Measurements from ENCODE around the gene DLGAP1.

Gene DLGAP1

GRCh38 chr18:3688690-3689089, 766.4 kb downstream of the DLGAP1 start:
- no peak overlapping the region for H3K4me3 ChIP-seq (ENCODE audit: insufficient read length, low read depth)
- no peak for DNase-seq (ENCODE audit: low read depth, low spot score)

GRCh38 chr18:3683483-3683882, 771.6 kb downstream of the DLGAP1 start:
- DNase-seq (ENCODE audit: low read depth, low spot score): no peak
- no peak overlapping the region for H3K4me3 ChIP-seq (ENCODE audit: insufficient read length, low read depth)
- H3K4me1 ChIP-seq (ENCODE audit: insufficient read depth, insufficient read length): no peaks in the 10 kb centered on the region
- no peaks in the 10 kb centered on the region for H3K36me3 ChIP-seq (ENCODE audit: insufficient read depth, insufficient read length, low read length)
- no peaks in the 10 kb centered on the region for H3K27me3 ChIP-seq (ENCODE audit: insufficient read depth, insufficient read length)
- no peak for TF ChIP-seq SUZ12 (IDR thresholded peaks at IDR 0.05; ENCODE audit: extremely low read depth, insufficient read depth, insufficient read length)
- H3K9ac ChIP-seq (ENCODE audit: insufficient read length, low read depth): no peak overlapping the region
- H3K9me3 ChIP-seq (ENCODE audit: insufficient read depth, low read length): peaks cover 8% of the 10 kb centered on the region

More at GRCh38 chr18:3688690-3689089, 766.4 kb downstream of the DLGAP1 start:
- TF ChIP-seq SUZ12 (IDR thresholded peaks at IDR 0.05; ENCODE audit: extremely low read depth, insufficient read depth, insufficient read length) (no peak), YY1 (IDR thresholded peaks at IDR 0.05; ENCODE audit: insufficient read depth, insufficient read length) (no peak), ZNF274 (IDR thresholded peaks at IDR 0.05; ENCODE audit: low read depth, low read length) (no peak)
- Histone ChIP-seq H3K27me3 (ENCODE audit: insufficient read depth, insufficient read length) (no peaks in the 10 kb centered on the region), H3K4me1 (ENCODE audit: insufficient read depth, insufficient read length) (no peaks in the 10 kb centered on the region), H3K9ac (ENCODE audit: insufficient read length, low read depth) (no peak overlapping the region), H3K36me3 (ENCODE audit: insufficient read depth, insufficient read length, low read length) (no peaks in the 10 kb centered on the region), H3K9me3 (ENCODE audit: insufficient read depth, low read length) (peaks cover 8% of the 10 kb centered on the region)

- Histone ChIP-seq H3K4me1 (ENCODE audit: insufficient read depth, insufficient read length) (no peaks in the 10 kb centered on the region), H3K9me3 (ENCODE audit: insufficient read depth, low read length) (peaks cover 3% of the 10 kb centered on the region), H3K27me3 (ENCODE audit: insufficient read depth, insufficient read length) (no peaks in the 10 kb centered on the region), H3K36me3 (ENCODE audit: insufficient read depth, insufficient read length, low read length) (no peaks in the 10 kb centered on the region), H3K9ac (ENCODE audit: insufficient read length, low read depth) (no peak overlapping the region), H3K4me3 (ENCODE audit: insufficient read length, low read depth) (no peak overlapping the region)
- no peak for TF ChIP-seq YY1 (IDR thresholded peaks at IDR 0.05; ENCODE audit: insufficient read depth, insufficient read length)
- TF ChIP-seq SUZ12 (IDR thresholded peaks at IDR 0.05; ENCODE audit: extremely low read depth, insufficient read depth, insufficient read length): no peak
- no peak for TF ChIP-seq ZNF274 (IDR thresholded peaks at IDR 0.05; ENCODE audit: low read depth, low read length)
- DNase-seq (ENCODE audit: low read depth, low spot score): no peak
Observed at GRCh38 chr18:3682061-3682460, 773.0 kb downstream of the DLGAP1 start.

GRCh38 chr18:3679241-3679640, 775.9 kb downstream of the DLGAP1 start:
- no peak overlapping the region for H3K9ac ChIP-seq (ENCODE audit: insufficient read length, low read depth)
- H3K4me3 ChIP-seq (ENCODE audit: insufficient read length, low read depth): no peak overlapping the region
- no peak for DNase-seq (ENCODE audit: low read depth, low spot score)
- TF ChIP-seq ZNF274 (IDR thresholded peaks at IDR 0.05; ENCODE audit: low read depth, low read length) (no peak), YY1 (IDR thresholded peaks at IDR 0.05; ENCODE audit: insufficient read depth, insufficient read length) (no peak), SUZ12 (IDR thresholded peaks at IDR 0.05; ENCODE audit: extremely low read depth, insufficient read depth, insufficient read length) (no peak)
- no peaks in the 10 kb centered on the region for H3K9me3 ChIP-seq (ENCODE audit: insufficient read depth, low read length)
- no peaks in the 10 kb centered on the region for H3K4me1 ChIP-seq (ENCODE audit: insufficient read depth, insufficient read length)
- H3K36me3 ChIP-seq (ENCODE audit: insufficient read depth, insufficient read length, low read length): no peaks in the 10 kb centered on the region
- H3K27me3 ChIP-seq (ENCODE audit: insufficient read depth, insufficient read length): no peaks in the 10 kb centered on the region

GRCh38 chr18:3675994-3676393, 779.1 kb downstream of the DLGAP1 start:
- DNase-seq (ENCODE audit: low read depth, low spot score): no peak

GRCh38 chr18:3675446-3675845, 779.7 kb downstream of the DLGAP1 start:
- DNase-seq (ENCODE audit: low read depth, low spot score): no peak
- H3K9ac ChIP-seq (ENCODE audit: insufficient read length, low read depth): no peak overlapping the region
- H3K9me3 ChIP-seq (ENCODE audit: insufficient read depth, low read length): no peaks in the 10 kb centered on the region
- no peak overlapping the region for H3K4me3 ChIP-seq (ENCODE audit: insufficient read length, low read depth)
- TF ChIP-seq YY1 (IDR thresholded peaks at IDR 0.05; ENCODE audit: insufficient read depth, insufficient read length) (no peak), SUZ12 (IDR thresholded peaks at IDR 0.05; ENCODE audit: extremely low read depth, insufficient read depth, insufficient read length) (no peak)
- H3K4me1 ChIP-seq (ENCODE audit: insufficient read depth, insufficient read length): no peaks in the 10 kb centered on the region
- H3K27me3 ChIP-seq (ENCODE audit: insufficient read depth, insufficient read length): no peaks in the 10 kb centered on the region
- H3K36me3 ChIP-seq (ENCODE audit: insufficient read depth, insufficient read length, low read length): no peaks in the 10 kb centered on the region

More at GRCh38 chr18:3675994-3676393, 779.1 kb downstream of the DLGAP1 start:
- Histone ChIP-seq H3K36me3 (ENCODE audit: insufficient read depth, insufficient read length, low read length) (no peaks in the 10 kb centered on the region), H3K9ac (ENCODE audit: insufficient read length, low read depth) (no peak overlapping the region), H3K9me3 (ENCODE audit: insufficient read depth, low read length) (no peaks in the 10 kb centered on the region), H3K4me3 (ENCODE audit: insufficient read length, low read depth) (no peak overlapping the region), H3K27me3 (ENCODE audit: insufficient read depth, insufficient read length) (no peaks in the 10 kb centered on the region), H3K4me1 (ENCODE audit: insufficient read depth, insufficient read length) (no peaks in the 10 kb centered on the region)
- TF ChIP-seq SUZ12 (IDR thresholded peaks at IDR 0.05; ENCODE audit: extremely low read depth, insufficient read depth, insufficient read length) (no peak), ZNF274 (IDR thresholded peaks at IDR 0.05; ENCODE audit: low read depth, low read length) (no peak), YY1 (IDR thresholded peaks at IDR 0.05; ENCODE audit: insufficient read depth, insufficient read length) (no peak)

- Histone ChIP-seq H3K4me1 (ENCODE audit: insufficient read depth, insufficient read length) (no peaks in the 10 kb centered on the region), H3K36me3 (ENCODE audit: insufficient read depth, insufficient read length, low read length) (no peaks in the 10 kb centered on the region), H3K9me3 (ENCODE audit: insufficient read depth, low read length) (no peaks in the 10 kb centered on the region), H3K27me3 (ENCODE audit: insufficient read depth, insufficient read length) (no peaks in the 10 kb centered on the region), H3K4me3 (ENCODE audit: insufficient read length, low read depth) (no peak overlapping the region), H3K9ac (ENCODE audit: insufficient read length, low read depth) (no peak overlapping the region)
- no peak for TF ChIP-seq YY1 (IDR thresholded peaks at IDR 0.05; ENCODE audit: insufficient read depth, insufficient read length)
- no peak for TF ChIP-seq SUZ12 (IDR thresholded peaks at IDR 0.05; ENCODE audit: extremely low read depth, insufficient read depth, insufficient read length)
- no peak for TF ChIP-seq ZNF274 (IDR thresholded peaks at IDR 0.05; ENCODE audit: low read depth, low read length)
- DNase-seq (ENCODE audit: low read depth, low spot score): no peak
Observed at GRCh38 chr18:3671176-3671575, 783.9 kb downstream of the DLGAP1 start.

- H3K4me1 ChIP-seq (ENCODE audit: insufficient read depth, insufficient read length): no peaks in the 10 kb centered on the region
- no peak overlapping the region for H3K4me3 ChIP-seq (ENCODE audit: insufficient read length, low read depth)
- no peaks in the 10 kb centered on the region for H3K27me3 ChIP-seq (ENCODE audit: insufficient read depth, insufficient read length)
- no peaks in the 10 kb centered on the region for H3K36me3 ChIP-seq (ENCODE audit: insufficient read depth, insufficient read length, low read length)
- TF ChIP-seq YY1 (IDR thresholded peaks at IDR 0.05; ENCODE audit: insufficient read depth, insufficient read length): no peak
- TF ChIP-seq ZNF274 (IDR thresholded peaks at IDR 0.05; ENCODE audit: low read depth, low read length): no peak
- TF ChIP-seq SUZ12 (IDR thresholded peaks at IDR 0.05; ENCODE audit: extremely low read depth, insufficient read depth, insufficient read length): no peak
- no peak for DNase-seq (ENCODE audit: low read depth, low spot score)
- no peak overlapping the region for H3K9ac ChIP-seq (ENCODE audit: insufficient read length, low read depth)
- no peaks in the 10 kb centered on the region for H3K9me3 ChIP-seq (ENCODE audit: insufficient read depth, low read length)
Observed at GRCh38 chr18:3669376-3669775, 785.7 kb downstream of the DLGAP1 start.
